ENCODE measurements around the gene NNMT. TPM values are rescaled to one million over a fixed set of nuclear protein-coding genes. Genes with fewer than 3 reads are reported as not detected.
A peak's percentile ranks its signal among the peaks of the same experiment; 100 is the strongest.

NNMT gene
- total RNA-seq, 1 donor from 2014 or later: 394 TPM

- no peak overlapping the region for H2AFZ ChIP-seq (ENCODE audit: low read depth, low read length)
Observed at GRCh38 chr11:114261791-114262190, 34.4 kb upstream of the NNMT start.

GRCh38 chr11:114262681-114263512 is 33.3 kb upstream of the NNMT start:
- Mint-ChIP-seq H3K27me3 (ENCODE audit: low read depth, unreplicated experiment) (peaks cover 22% of the 10 kb centered on the region), H3K9me3 (ENCODE audit: unreplicated experiment) (no peaks in the 10 kb centered on the region), H3K36me3 (ENCODE audit: low read depth, unreplicated experiment) (no peaks in the 10 kb centered on the region), H3K4me3 (ENCODE audit: unreplicated experiment) (no peak overlapping the region), H3K4me1 (ENCODE audit: low read depth, unreplicated experiment) (no peaks in the 10 kb centered on the region), H3K27ac (ENCODE audit: unreplicated experiment) (no peak overlapping the region)
- Histone ChIP-seq H3K4me1 (ENCODE audit: insufficient read depth, low read length) (no peaks in the 10 kb centered on the region), H3K9me3 (ENCODE audit: insufficient read depth, low read depth, low read length) (no peaks in the 10 kb centered on the region), H3K4me3 (ENCODE audit: insufficient read depth, low read depth, low read length) (no peak overlapping the region), H3K79me2 (ENCODE audit: insufficient read depth, low read length) (no peaks in the 10 kb centered on the region), H3K4me2 (ENCODE audit: low read length) (no peak overlapping the region), H3K9ac (ENCODE audit: low read length) (no peak overlapping the region), H3K27me3 (ENCODE audit: insufficient read depth, low read length) (peaks cover 49% of the 10 kb centered on the region), H2AFZ (ENCODE audit: low read depth, low read length) (no peak overlapping the region), H3K36me3 (ENCODE audit: insufficient read depth, low read length) (no peaks in the 10 kb centered on the region), H4K20me1 (ENCODE audit: insufficient read depth, low read length) (peaks cover 4% of the 10 kb centered on the region), H3K27ac (ENCODE audit: low read depth, low read length) (no peak overlapping the region)
- peak; percentile 77 for TF ChIP-seq CTCF (IDR thresholded peaks at IDR 0.05; ENCODE audit: insufficient read depth, low read depth, low read length)
- no peak for TF ChIP-seq EZH2 (IDR thresholded peaks at IDR 0.05; ENCODE audit: insufficient read depth, low read length)
- no peak for FAIRE-seq
- DNase-seq (ENCODE audit: low read depth): peak; percentile 26

More at GRCh38 chr11:114261791-114262190, 34.4 kb upstream of the NNMT start:
- Mint-ChIP-seq H3K4me3 (ENCODE audit: unreplicated experiment) (no peak overlapping the region), H3K27ac (ENCODE audit: unreplicated experiment) (no peak overlapping the region), H3K27me3 (ENCODE audit: low read depth, unreplicated experiment) (peaks cover 26% of the 10 kb centered on the region), H3K36me3 (ENCODE audit: low read depth, unreplicated experiment) (no peaks in the 10 kb centered on the region), H3K9me3 (ENCODE audit: unreplicated experiment) (no peaks in the 10 kb centered on the region), H3K4me1 (ENCODE audit: low read depth, unreplicated experiment) (peaks cover 6% of the 10 kb centered on the region)
- no peak for TF ChIP-seq CTCF (IDR thresholded peaks at IDR 0.05; ENCODE audit: insufficient read depth, low read depth, low read length)
- TF ChIP-seq EZH2 (IDR thresholded peaks at IDR 0.05; ENCODE audit: insufficient read depth, low read length): no peak
- Histone ChIP-seq H4K20me1 (ENCODE audit: insufficient read depth, low read length) (peaks cover 4% of the 10 kb centered on the region), H3K4me1 (ENCODE audit: insufficient read depth, low read length) (no peaks in the 10 kb centered on the region), H3K4me3 (ENCODE audit: insufficient read depth, low read depth, low read length) (no peak overlapping the region), H3K9me3 (ENCODE audit: insufficient read depth, low read depth, low read length) (no peaks in the 10 kb centered on the region), H3K79me2 (ENCODE audit: insufficient read depth, low read length) (no peaks in the 10 kb centered on the region), H3K36me3 (ENCODE audit: insufficient read depth, low read length) (no peaks in the 10 kb centered on the region), H3K4me2 (ENCODE audit: low read length) (no peak overlapping the region), H3K9ac (ENCODE audit: low read length) (no peak overlapping the region), H3K27me3 (ENCODE audit: insufficient read depth, low read length) (peaks cover 51% of the 10 kb centered on the region), H3K27ac (ENCODE audit: low read depth, low read length) (no peak overlapping the region)
- DNase-seq (ENCODE audit: low read depth): no peak
- no peak for FAIRE-seq
